ENCODE measurements around the gene NAP1L2. TPM values are rescaled to one million over a fixed set of nuclear protein-coding genes. Genes with fewer than 3 reads are reported as not detected.

NAP1L2 gene
- polyA plus RNA-seq, 3 donors: not detected

Other genes with a start within 250 kb of the NAP1L2 start
- gene PABPC1L2B, start 211.9 kb downstream of the NAP1L2 start, polyA plus RNA-seq: not detected
- not detected for gene PABPC1L2A, start 135.3 kb downstream of the NAP1L2 start, polyA plus RNA-seq
- not detected for gene CDX4, start 232.2 kb upstream of the NAP1L2 start, polyA plus RNA-seq

Measured in CD14-positive monocyte (primary cell).